GM20000 (cell line): ENCODE data around the gene TTLL5.

Experiments used
- DNase-seq: peaks from one replicate; pipeline ENCODE4 v3.0.0; 2012; ENCODE audit warnings: low spot score
- CTCF ChIP-seq: IDR thresholded peaks from 2 replicates; pipeline ENCODE4 v1.5.1; 2012; ENCODE audit warnings: mild to moderate bottlenecking, control low read depth; ENCODE audit errors: extremely low read depth, missing control alignments

TTLL5 gene

DNA sequence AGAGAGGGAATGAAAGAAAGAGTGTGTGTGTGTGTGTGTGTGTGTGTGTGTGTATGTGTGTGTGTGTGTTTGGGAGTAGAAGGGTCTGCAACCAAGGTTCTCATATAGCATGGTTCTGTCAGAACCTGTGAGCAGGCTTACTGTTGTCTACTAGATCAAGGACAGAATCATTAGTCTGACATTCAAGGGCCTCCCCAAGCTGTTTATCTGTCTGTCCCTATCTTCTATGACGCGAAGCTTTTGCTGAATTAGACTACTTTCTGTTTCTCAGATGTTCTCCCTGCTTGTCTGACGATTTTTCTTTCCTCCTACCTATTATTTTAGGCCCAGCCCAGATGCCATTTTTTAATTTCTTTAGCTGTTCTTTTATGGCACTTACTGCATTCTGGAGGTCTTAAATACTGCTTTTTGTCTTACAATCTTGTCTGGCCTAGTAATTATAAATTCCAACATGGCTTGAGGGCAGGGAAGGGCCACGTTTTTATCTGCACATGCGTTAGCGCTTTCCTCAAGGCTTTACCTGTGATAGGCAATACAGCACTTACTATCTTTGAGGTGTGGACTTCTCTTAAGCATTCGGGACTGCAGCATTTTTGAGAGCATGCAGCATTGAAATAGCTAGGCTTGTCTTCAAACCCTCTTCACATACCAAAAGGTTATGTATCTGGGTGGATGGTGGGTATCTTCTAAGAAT, 150.2 kb downstream of the TTLL5 start:
- TF ChIP-seq CTCF = no peak
- DNase-seq = no peak

DNA sequence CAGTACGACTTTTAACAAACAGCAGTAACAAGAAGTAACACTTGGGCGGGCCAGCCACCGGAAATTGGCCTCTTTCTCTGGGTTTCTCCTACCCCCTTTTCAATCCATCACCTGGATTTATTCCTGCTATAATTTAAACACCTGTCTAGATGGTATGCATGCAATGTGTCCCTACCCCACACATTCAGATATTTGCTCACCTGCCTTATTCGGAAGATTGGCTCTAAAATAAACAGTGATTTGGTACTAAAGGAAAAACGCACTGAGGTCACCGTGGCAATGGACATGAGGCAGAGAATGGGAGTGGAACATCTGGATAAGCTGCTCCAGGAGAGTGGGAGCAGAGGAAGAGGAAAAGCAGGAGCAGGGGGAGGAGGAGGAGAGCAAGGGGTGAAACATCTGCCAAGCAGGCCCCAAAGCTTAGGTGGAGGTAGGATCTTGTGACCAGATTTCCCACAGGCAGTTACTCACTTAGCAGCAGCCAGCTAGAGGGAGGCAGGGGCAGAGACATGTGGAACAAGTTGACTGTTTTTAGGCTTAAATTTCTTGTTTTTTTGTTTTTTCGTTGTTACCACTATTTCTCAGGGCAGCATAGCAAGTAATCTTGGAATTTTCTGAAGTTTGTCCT, 150.9 kb downstream of the TTLL5 start:
- no peak for DNase-seq
- no peak for TF ChIP-seq CTCF

GRCh38 chr14:75812622-75813021, 151.6 kb downstream of the TTLL5 start:
- no peak for DNase-seq
- TF ChIP-seq CTCF = no peak

- no peak for TF ChIP-seq CTCF
- no peak for DNase-seq
These were observed 159.7 kb downstream of the TTLL5 start for GRCh38 chr14:75820761-75821160.

- no peak for DNase-seq
- no peak for TF ChIP-seq CTCF
These were observed 160.9 kb downstream of the TTLL5 start for GRCh38 chr14:75821831-75822521.

DNA sequence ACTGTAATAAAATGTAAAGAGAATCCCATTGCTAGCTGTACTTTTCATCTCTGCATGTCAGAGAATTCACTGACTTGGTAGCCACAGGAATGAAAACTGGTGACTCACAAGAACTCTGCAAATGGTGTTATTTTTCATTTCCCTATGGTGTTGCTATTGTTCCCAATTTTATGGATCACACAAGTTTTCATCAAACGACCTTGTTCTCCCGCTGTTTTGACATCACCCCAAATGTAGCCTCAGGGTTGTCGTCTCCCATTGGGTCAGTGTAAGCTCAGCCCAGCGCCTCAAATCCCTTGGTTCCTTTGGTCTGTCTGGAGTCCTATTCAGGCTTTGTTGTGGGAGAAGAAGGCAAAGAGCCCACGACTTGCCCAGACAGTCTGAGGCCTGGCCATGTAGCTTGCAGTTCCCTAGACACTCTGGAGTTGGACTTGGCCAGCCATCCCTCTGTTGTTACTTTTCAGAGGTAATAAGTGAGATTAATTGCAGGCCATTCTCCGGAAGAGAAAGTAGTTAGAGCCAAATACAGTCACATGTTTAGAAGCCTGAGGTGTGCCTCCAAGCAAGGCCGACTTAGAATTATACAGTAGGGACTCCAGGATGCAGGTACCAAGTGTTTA, 161.6 kb downstream of the TTLL5 start:
- no peak for TF ChIP-seq CTCF
- no peak for DNase-seq

GRCh38 chr14:75823334-75823733, 162.3 kb downstream of the TTLL5 start:
- TF ChIP-seq CTCF = no peak
- no peak for DNase-seq
